Measurements from ENCODE around the gene RASGRP4.

RASGRP4 gene

GRCh38 chr19:38409631-38410133 is 16.3 kb downstream of the RASGRP4 start:
- Histone ChIP-seq H3K27ac (replicated peaks; ENCODE audit: low read length) (no peak overlapping the region), H3K4me3 (ENCODE audit: low read length in 2 of 2) (no peak overlapping the region), H3K36me3 (replicated peaks in 1 of 2; ENCODE audit: control insufficient read depth in 2 of 2, insufficient read depth in 2 of 2, low read length in 2 of 2) (peaks cover 0 to 9% of the 10 kb centered on the region in 2 donors), H3K23ac (ENCODE audit: low read depth, low read length, poor library complexity) (no peak overlapping the region), H2AK5ac (ENCODE audit: low read depth, low read length) (no peak overlapping the region), H3K9ac (ENCODE audit: low read depth, low read length, poor library complexity) (no peak overlapping the region), H4K91ac (ENCODE audit: low read depth, low read length, poor library complexity) (no peak overlapping the region), H2BK12ac (ENCODE audit: low read length) (no peak overlapping the region), H3K4me1 (ENCODE audit: control insufficient read depth in 2 of 2, insufficient read depth in 1 of 2, low read depth in 1 of 2, low read length in 2 of 2) (no peaks in the 10 kb centered on the region), H3K4ac (ENCODE audit: low read length) (no peak overlapping the region), H3K9me3 (replicated peaks in 1 of 2; ENCODE audit: control insufficient read depth in 2 of 2, insufficient read depth in 1 of 2, low read depth in 1 of 2, low read length in 2 of 2) (no peaks in the 10 kb centered on the region), H3K27me3 (ENCODE audit: control insufficient read depth in 3 of 3, insufficient read depth in 3 of 3, low read depth in 1 of 3, low read length in 3 of 3) (no peaks in the 10 kb centered on the region), H4K8ac (ENCODE audit: low read depth, low read length) (no peak overlapping the region), H2BK120ac (ENCODE audit: low read depth, low read length) (no peak overlapping the region), H3K79me1 (ENCODE audit: low read depth, low read length) (no peaks in the 10 kb centered on the region), H3K18ac (ENCODE audit: low read length) (no peak overlapping the region), H3K14ac (ENCODE audit: low read length) (no peak overlapping the region), H2BK15ac (ENCODE audit: low read length) (no peak overlapping the region), H3K4me2 (ENCODE audit: insufficient read depth, low read length, poor library complexity, severe bottlenecking) (no peak overlapping the region), H2AFZ (ENCODE audit: low read length) (no peak overlapping the region), H2BK5ac (ENCODE audit: low read length) (no peak overlapping the region)
- DNase-seq (ENCODE audit: low spot score) = no peak
- WGBS, 2 donors (ENCODE audit: extremely low coverage in 2 of 2, insufficient read length in 2 of 2, insufficient replicate concordance in 1 of 2) = no CpG with 5 or more reads among the region's 7 CpGs

- Histone ChIP-seq H3K23ac (ENCODE audit: low read depth, low read length, poor library complexity) (peak overlapping the region; percentile 11), H3K4me3 (ENCODE audit: low read length in 2 of 2) (no peak overlapping the region), H3K18ac (ENCODE audit: low read length) (no peak overlapping the region), H2BK12ac (ENCODE audit: low read length) (no peak overlapping the region), H3K4ac (ENCODE audit: low read length) (no peak overlapping the region), H3K36me3 (replicated peaks in 1 of 2; ENCODE audit: control insufficient read depth in 2 of 2, insufficient read depth in 2 of 2, low read length in 2 of 2) (peaks cover 0 to 9% of the 10 kb centered on the region in 2 donors), H3K79me1 (ENCODE audit: low read depth, low read length) (no peaks in the 10 kb centered on the region), H4K91ac (ENCODE audit: low read depth, low read length, poor library complexity) (no peak overlapping the region), H3K4me2 (ENCODE audit: insufficient read depth, low read length, poor library complexity, severe bottlenecking) (no peak overlapping the region), H4K8ac (ENCODE audit: low read depth, low read length) (no peak overlapping the region), H3K27ac (replicated peaks; ENCODE audit: low read length) (no peak overlapping the region), H2AFZ (ENCODE audit: low read length) (no peak overlapping the region), H2AK5ac (ENCODE audit: low read depth, low read length) (no peak overlapping the region), H3K9me3 (replicated peaks in 1 of 2; ENCODE audit: control insufficient read depth in 2 of 2, insufficient read depth in 1 of 2, low read depth in 1 of 2, low read length in 2 of 2) (no peaks in the 10 kb centered on the region), H2BK120ac (ENCODE audit: low read depth, low read length) (no peak overlapping the region), H2BK15ac (ENCODE audit: low read length) (no peak overlapping the region), H3K9ac (ENCODE audit: low read depth, low read length, poor library complexity) (peak overlapping the region; percentile 50), H3K27me3 (ENCODE audit: control insufficient read depth in 3 of 3, insufficient read depth in 3 of 3, low read depth in 1 of 3, low read length in 3 of 3) (peaks cover 0 to 9% (median 0%) of the 10 kb centered on the region in 3 experiments), H3K14ac (ENCODE audit: low read length) (no peak overlapping the region), H3K4me1 (ENCODE audit: control insufficient read depth in 2 of 2, insufficient read depth in 1 of 2, low read depth in 1 of 2, low read length in 2 of 2) (peaks cover 0 to 2% of the 10 kb centered on the region in 2 donors), H2BK5ac (ENCODE audit: low read length) (no peak overlapping the region)
- WGBS, 2 donors (ENCODE audit: extremely low coverage in 2 of 2, insufficient read length in 2 of 2, insufficient replicate concordance in 1 of 2) = no CpG with 5 or more reads among the region's 8 CpGs
- DNase-seq (ENCODE audit: low spot score) = no peak
These were observed 20.7 kb downstream of the RASGRP4 start for GRCh38 chr19:38405276-38405675.

- Histone ChIP-seq H2AK5ac (ENCODE audit: low read depth, low read length) (no peak overlapping the region), H2BK120ac (ENCODE audit: low read depth, low read length) (no peak overlapping the region), H2BK15ac (ENCODE audit: low read length) (no peak overlapping the region), H3K27me3 (ENCODE audit: control insufficient read depth in 3 of 3, insufficient read depth in 3 of 3, low read depth in 1 of 3, low read length in 3 of 3) (peaks cover 0 to 9% (median 0%) of the 10 kb centered on the region in 3 experiments), H2AFZ (ENCODE audit: low read length) (no peak overlapping the region), H3K4me1 (ENCODE audit: control insufficient read depth in 2 of 2, insufficient read depth in 1 of 2, low read depth in 1 of 2, low read length in 2 of 2) (peaks cover 0 to 2% of the 10 kb centered on the region in 2 donors), H2BK5ac (ENCODE audit: low read length) (no peak overlapping the region), H3K14ac (ENCODE audit: low read length) (no peak overlapping the region), H2BK12ac (ENCODE audit: low read length) (no peak overlapping the region), H3K9me3 (replicated peaks in 1 of 2; ENCODE audit: control insufficient read depth in 2 of 2, insufficient read depth in 1 of 2, low read depth in 1 of 2, low read length in 2 of 2) (no peaks in the 10 kb centered on the region), H3K27ac (replicated peaks; ENCODE audit: low read length) (no peak overlapping the region), H3K9ac (ENCODE audit: low read depth, low read length, poor library complexity) (no peak overlapping the region), H3K36me3 (replicated peaks in 1 of 2; ENCODE audit: control insufficient read depth in 2 of 2, insufficient read depth in 2 of 2, low read length in 2 of 2) (peaks cover 0 to 9% of the 10 kb centered on the region in 2 donors), H3K23ac (ENCODE audit: low read depth, low read length, poor library complexity) (peak overlapping the region; percentile 11), H4K8ac (ENCODE audit: low read depth, low read length) (no peak overlapping the region), H3K4me3 (ENCODE audit: low read length in 2 of 2) (no peak overlapping the region), H4K91ac (ENCODE audit: low read depth, low read length, poor library complexity) (no peak overlapping the region), H3K18ac (ENCODE audit: low read length) (no peak overlapping the region), H3K79me1 (ENCODE audit: low read depth, low read length) (no peaks in the 10 kb centered on the region), H3K4me2 (ENCODE audit: insufficient read depth, low read length, poor library complexity, severe bottlenecking) (no peak overlapping the region), H3K4ac (ENCODE audit: low read length) (no peak overlapping the region)
- WGBS, 2 donors (ENCODE audit: extremely low coverage in 2 of 2, insufficient read length in 2 of 2, insufficient replicate concordance in 1 of 2) = no CpG with 5 or more reads among the region's 6 CpGs
- no peak for DNase-seq (ENCODE audit: low spot score)
These were observed 21.2 kb downstream of the RASGRP4 start for GRCh38 chr19:38404858-38405257.

- Histone ChIP-seq H3K23ac (ENCODE audit: low read depth, low read length, poor library complexity) (peak within 1 kb of the TSS; percentile 86), H3K36me3 (replicated peaks in 1 of 2; ENCODE audit: control insufficient read depth in 2 of 2, insufficient read depth in 2 of 2, low read length in 2 of 2) (peaks cover 0 to 9% of the 10 kb centered on the region in 2 donors), H3K4me1 (ENCODE audit: control insufficient read depth in 2 of 2, insufficient read depth in 1 of 2, low read depth in 1 of 2, low read length in 2 of 2) (peaks cover 0 to 2% of the 10 kb centered on the region in 2 donors), H2BK5ac (ENCODE audit: low read length) (peak within 1 kb of the TSS; percentile 79), H3K14ac (ENCODE audit: low read length) (peak within 1 kb of the TSS; percentile 65), H3K9ac (ENCODE audit: low read depth, low read length, poor library complexity) (peak within 1 kb of the TSS; percentile 88), H3K79me1 (ENCODE audit: low read depth, low read length) (no peaks in the 10 kb centered on the region), H4K8ac (ENCODE audit: low read depth, low read length) (no peak within 1 kb of the TSS), H2AK5ac (ENCODE audit: low read depth, low read length) (no peak within 1 kb of the TSS), H3K27me3 (ENCODE audit: control insufficient read depth in 3 of 3, insufficient read depth in 3 of 3, low read depth in 1 of 3, low read length in 3 of 3) (peaks cover 0 to 9% (median 0%) of the 10 kb centered on the region in 3 experiments), H2BK15ac (ENCODE audit: low read length) (peak within 1 kb of the TSS; percentile 97), H3K18ac (ENCODE audit: low read length) (peak within 1 kb of the TSS; percentile 97), H2AFZ (ENCODE audit: low read length) (peak within 1 kb of the TSS; percentile 99), H2BK12ac (ENCODE audit: low read length) (peak within 1 kb of the TSS; percentile 66), H3K4me2 (ENCODE audit: insufficient read depth, low read length, poor library complexity, severe bottlenecking) (peak within 1 kb of the TSS; percentile 98), H3K27ac (replicated peaks; ENCODE audit: low read length) (no peak within 1 kb of the TSS), H3K9me3 (replicated peaks in 1 of 2; ENCODE audit: control insufficient read depth in 2 of 2, insufficient read depth in 1 of 2, low read depth in 1 of 2, low read length in 2 of 2) (no peaks in the 10 kb centered on the region), H3K4me3 (ENCODE audit: low read length in 2 of 2) (peak within 1 kb of the TSS; percentile 82 to 91), H3K4ac (ENCODE audit: low read length) (no peak within 1 kb of the TSS), H4K91ac (ENCODE audit: low read depth, low read length, poor library complexity) (no peak within 1 kb of the TSS), H2BK120ac (ENCODE audit: low read depth, low read length) (no peak within 1 kb of the TSS)
- DNase-seq (ENCODE audit: low spot score) = peak; percentile 98
- WGBS, 2 donors (ENCODE audit: extremely low coverage in 2 of 2, insufficient read length in 2 of 2, insufficient replicate concordance in 1 of 2) = no CpG with 5 or more reads among the region's 82 CpGs
These were observed 22.9 kb downstream of the RASGRP4 start, which contains the start of gene FAM98C for GRCh38 chr19:38402967-38403674. FAM98C (plus strand) TSS chr19:38403093; CDS start chr19:38403154, 61 bp downstream.

All from neuronal stem cell (in vitro differentiated cells).